Retinal pigment epithelial cell (primary cell): ENCODE measurements around the gene SLC8A2.

Experiments used
- DNase-seq: peaks from one replicate; pipeline ENCODE4 v3.0.0-alpha.2; 2010; ENCODE audit warnings: low read depth
- H3K4me3 ChIP-seq: 2 replicates; pipeline ENCODE4 v1.5.1; 2011; ENCODE audit warnings: mild to moderate bottlenecking, low read length, control low read depth, moderate library complexity
- TF ChIP-seq, protein P1 (sequence below): conservative IDR thresholded peaks from 2 replicates; pipeline ENCODE4 v1.5.1; 2011; ENCODE audit warnings: low read depth, low read length, control low read depth, inconsistent platforms

SLC8A2 gene

GRCh38 chr19:47445937-47446402, 25.7 kb downstream of the SLC8A2 start:
- H3K4me3 ChIP-seq: no peak overlapping the region
- no peak for DNase-seq
- TF ChIP-seq, protein P1, sequence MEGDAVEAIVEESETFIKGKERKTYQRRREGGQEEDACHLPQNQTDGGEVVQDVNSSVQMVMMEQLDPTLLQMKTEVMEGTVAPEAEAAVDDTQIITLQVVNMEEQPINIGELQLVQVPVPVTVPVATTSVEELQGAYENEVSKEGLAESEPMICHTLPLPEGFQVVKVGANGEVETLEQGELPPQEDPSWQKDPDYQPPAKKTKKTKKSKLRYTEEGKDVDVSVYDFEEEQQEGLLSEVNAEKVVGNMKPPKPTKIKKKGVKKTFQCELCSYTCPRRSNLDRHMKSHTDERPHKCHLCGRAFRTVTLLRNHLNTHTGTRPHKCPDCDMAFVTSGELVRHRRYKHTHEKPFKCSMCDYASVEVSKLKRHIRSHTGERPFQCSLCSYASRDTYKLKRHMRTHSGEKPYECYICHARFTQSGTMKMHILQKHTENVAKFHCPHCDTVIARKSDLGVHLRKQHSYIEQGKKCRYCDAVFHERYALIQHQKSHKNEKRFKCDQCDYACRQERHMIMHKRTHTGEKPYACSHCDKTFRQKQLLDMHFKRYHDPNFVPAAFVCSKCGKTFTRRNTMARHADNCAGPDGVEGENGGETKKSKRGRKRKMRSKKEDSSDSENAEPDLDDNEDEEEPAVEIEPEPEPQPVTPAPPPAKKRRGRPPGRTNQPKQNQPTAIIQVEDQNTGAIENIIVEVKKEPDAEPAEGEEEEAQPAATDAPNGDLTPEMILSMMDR: no peak

GRCh38 chr19:47445527-47445926, 26.2 kb downstream of the SLC8A2 start:
- no peak overlapping the region for H3K4me3 ChIP-seq
- no peak for DNase-seq
- TF ChIP-seq, protein P1: no peak

GRCh38 chr19:47444388-47444821, 27.3 kb downstream of the SLC8A2 start:
- DNase-seq: no peak
- H3K4me3 ChIP-seq: no peak overlapping the region
- TF ChIP-seq, protein P1: no peak

GRCh38 chr19:47443331-47443730, 28.4 kb downstream of the SLC8A2 start:
- H3K4me3 ChIP-seq: no peak overlapping the region
- TF ChIP-seq, protein P1: no peak
- DNase-seq: no peak

DNA sequence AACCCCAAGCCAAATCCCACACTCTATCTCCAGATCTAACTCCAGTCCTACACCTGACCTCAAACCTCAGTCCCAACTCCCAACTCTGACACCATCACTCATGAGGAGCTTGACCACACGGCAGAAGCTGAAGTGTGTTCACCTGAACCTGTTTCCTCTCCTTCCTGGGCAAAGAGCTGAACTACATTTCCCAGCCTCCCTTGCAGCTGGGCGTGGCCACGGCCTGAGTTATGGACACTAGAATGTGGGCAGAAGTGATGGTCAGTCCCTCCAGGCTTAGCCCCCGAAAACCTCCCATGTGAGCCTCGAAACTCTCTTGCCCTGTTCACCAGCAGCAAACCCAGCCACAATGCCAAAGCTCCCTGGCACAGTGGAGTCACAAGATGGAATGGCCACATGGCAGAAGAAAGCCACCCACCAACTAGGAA, 32.9 kb downstream of the SLC8A2 start:
- no peak overlapping the region for H3K4me3 ChIP-seq
- TF ChIP-seq, protein P1: no peak
- no peak for DNase-seq

DNA sequence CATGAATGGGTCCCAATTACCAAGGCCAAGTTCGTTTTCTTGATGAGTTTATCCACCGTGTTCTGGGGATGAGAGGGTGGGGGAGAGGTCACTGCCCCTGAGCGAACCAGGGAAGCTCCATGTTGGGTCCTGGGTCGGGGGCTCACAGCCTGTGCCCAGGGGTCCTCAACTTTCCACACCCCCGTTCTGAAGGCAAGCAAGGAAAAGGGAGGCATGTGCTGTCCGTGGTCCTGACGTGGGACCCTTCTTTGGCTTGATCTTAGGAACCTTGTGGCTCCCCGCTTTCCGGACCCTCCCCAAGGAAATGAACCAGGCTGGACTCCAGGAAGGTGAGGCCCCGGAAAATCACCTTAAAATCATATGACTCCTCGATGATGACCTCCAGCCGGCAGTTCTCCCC, 34.2 kb downstream of the SLC8A2 start:
- H3K4me3 ChIP-seq: no peak overlapping the region
- TF ChIP-seq, protein P1: no peak
- no peak for DNase-seq

GRCh38 chr19:47436712-47437401, 34.8 kb downstream of the SLC8A2 start:
- DNase-seq: no peak
- TF ChIP-seq, protein P1: peak; percentile 80
- no peak overlapping the region for H3K4me3 ChIP-seq
